Karpas-422 (cell line): ENCODE measurements around the gene KCNMB1. TPM values are rescaled to one million over a fixed set of nuclear protein-coding genes. Genes with fewer than 3 reads are reported as not detected.

ENCODE experiments used
- DNase-seq: peaks from one replicate; pipeline ENCODE4 v3.0.0-alpha.2; 2015
- H2AFZ ChIP-seq: fragments of 200-600 bp; sonication (generic); 2 replicates; pipeline ENCODE4 v1.6.1; 2014; ENCODE audit warnings: antibody characterized with exemption, low read length, mixed read lengths
- H3K27ac ChIP-seq: fragments of 200-600 bp; sonication (generic); 2 replicates; pipeline ENCODE4 v1.5.1; 2014; ENCODE audit warnings: mild to moderate bottlenecking, low read length, moderate library complexity
- H3K27me3 ChIP-seq: fragments of 200-600 bp; sonication (generic); 2 replicates; pipeline ENCODE4 v1.6.1; 2014; ENCODE audit warnings: low read length, mixed read lengths
- H3K36me3 ChIP-seq: fragments of 200-600 bp; sonication (generic); 2 replicates; pipeline ENCODE4 v1.6.1; 2014; ENCODE audit warnings: low read length, mixed read lengths; ENCODE audit not compliant: insufficient read depth
- H3K4me1 ChIP-seq: fragments of 200-600 bp; sonication (generic); 2 replicates; pipeline ENCODE4 v1.6.1; 2014; ENCODE audit warnings: mild to moderate bottlenecking, low read length, mixed read lengths
- H3K4me2 ChIP-seq: fragments of 200-600 bp; sonication (generic); 2 replicates; pipeline ENCODE4 v1.6.1; 2014; ENCODE audit warnings: low read length, low read depth, mild to moderate bottlenecking; ENCODE audit not compliant: poor library complexity, severe bottlenecking
- H3K4me3 ChIP-seq: fragments of 200-600 bp; sonication (generic); 2 replicates; pipeline ENCODE4 v1.5.1; 2014; ENCODE audit warnings: mild to moderate bottlenecking, antibody characterized with exemption, low read length, mixed read lengths
- H3K79me2 ChIP-seq: fragments of 200-600 bp; sonication (generic); 2 replicates; pipeline ENCODE4 v1.6.1; 2014; ENCODE audit warnings: mild to moderate bottlenecking, low read length, mixed read lengths
- H3K9ac ChIP-seq: fragments of 200-600 bp; sonication (generic); 2 replicates; pipeline ENCODE4 v1.6.0; 2014; ENCODE audit warnings: low read length
- H3K9me2 ChIP-seq: fragments of 200-600 bp; sonication (generic), shearing (Covaris generic); replicated peaks from 2 replicates; pipeline ENCODE4 v1.6.0; 2014; ENCODE audit warnings: mild to moderate bottlenecking, low read length, moderate library complexity; ENCODE audit not compliant: insufficient read depth
- H3K9me3 ChIP-seq: fragments of 300-700, 200-600 bp; sonication (generic); 2 replicates; pipeline ENCODE4 v1.6.1; 2014; ENCODE audit warnings: low read length, mixed read lengths
- H4K20me1 ChIP-seq: fragments of 200-600 bp; sonication (generic); 2 replicates; pipeline ENCODE4 v1.6.1; 2014; ENCODE audit warnings: mild to moderate bottlenecking, antibody characterized with exemption, low read length, low read depth; ENCODE audit not compliant: insufficient read depth
- total RNA-seq: library from RNA; depleted of rRNA; stranded (reverse); fragments of >200 nt; shearing (Covaris generic); gene quantifications from 2 replicates; pipeline ENCODE4 v1.2.3, GENCODE V29; 2014; ENCODE audit warnings: low replicate concordance

Gene KCNMB1
- total RNA-seq, 1 experiment from 2014 or later = not detected

DNA sequence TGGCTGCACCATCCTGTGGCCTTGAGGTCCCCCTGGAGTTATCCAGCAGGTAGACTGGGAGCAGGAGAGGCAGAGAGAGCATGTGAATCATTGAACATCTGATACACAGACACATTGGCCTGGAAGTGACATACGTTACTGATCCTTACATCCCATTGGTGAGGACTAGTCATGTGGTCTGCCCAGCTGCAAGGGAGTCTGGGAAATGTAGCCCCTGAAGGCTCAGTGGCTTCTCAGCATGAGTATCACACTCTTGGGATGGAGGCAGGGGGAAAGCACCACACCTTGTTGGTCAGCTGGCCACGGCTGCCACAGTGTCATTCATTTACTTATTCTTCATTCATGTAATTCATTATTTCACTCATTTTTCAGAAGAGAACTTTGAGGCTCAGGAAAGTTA lies 13.3 kb upstream of the KCNMB1 start:
- DNase-seq = no peak
- H3K27ac ChIP-seq = no peak overlapping the region
- no peaks in the 10 kb centered on the region for H3K36me3 ChIP-seq

GRCh38 chr5:170397059-170397458 lies 7.9 kb upstream of the KCNMB1 start:
- H4K20me1 ChIP-seq = no peaks in the 10 kb centered on the region
- no peak overlapping the region for H3K9ac ChIP-seq
- H3K9me3 ChIP-seq = no peaks in the 10 kb centered on the region
- DNase-seq = no peak
- no peak overlapping the region for H3K4me2 ChIP-seq
- H3K27ac ChIP-seq = no peak overlapping the region
- no peaks in the 10 kb centered on the region for H3K36me3 ChIP-seq
- no peaks in the 10 kb centered on the region for H3K27me3 ChIP-seq
- no peak overlapping the region for H3K4me3 ChIP-seq
- peaks cover 11% of the 10 kb centered on the region for H3K4me1 ChIP-seq
- no peaks in the 10 kb centered on the region for H3K9me2 ChIP-seq
- no peak overlapping the region for H2AFZ ChIP-seq
- no peaks in the 10 kb centered on the region for H3K79me2 ChIP-seq

More for the DNA sequence above, 13.3 kb upstream of the KCNMB1 start:
- Histone ChIP-seq H3K9me2 (no peaks in the 10 kb centered on the region), H3K9ac (no peak overlapping the region), H3K9me3 (no peaks in the 10 kb centered on the region; the same call in 1 of the 2 replicates), H3K27me3 (no peaks in the 10 kb centered on the region), H3K79me2 (no peaks in the 10 kb centered on the region), H2AFZ (no peak overlapping the region), H3K4me1 (peaks cover 18% of the 10 kb centered on the region), H3K4me2 (no peak overlapping the region), H3K4me3 (no peak overlapping the region), H4K20me1 (no peaks in the 10 kb centered on the region)

DNA sequence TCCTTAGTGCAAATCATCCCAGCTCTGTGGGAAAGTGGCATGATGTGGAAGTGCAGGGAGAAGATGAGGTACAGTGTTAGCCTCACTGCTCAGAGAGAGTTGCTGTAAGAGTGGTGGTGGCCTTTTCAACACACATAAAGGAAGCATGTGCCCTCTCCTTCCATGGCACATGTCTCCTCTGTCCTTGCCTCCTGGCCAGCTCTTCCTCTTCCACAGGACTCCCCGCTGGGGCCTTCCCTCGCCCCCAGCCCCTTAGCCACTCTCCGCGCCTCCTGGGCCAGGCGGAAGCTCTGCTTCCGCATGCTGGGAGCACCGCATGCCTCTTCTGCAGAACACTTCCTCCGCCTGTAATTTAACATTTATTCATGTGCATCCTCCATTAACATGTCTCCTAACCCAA lies 4.8 kb upstream of the KCNMB1 start:
- H3K4me2 ChIP-seq = no peak overlapping the region
- H3K4me1 ChIP-seq = peaks cover 17% of the 10 kb centered on the region
- H3K27me3 ChIP-seq = no peaks in the 10 kb centered on the region
- H3K9me2 ChIP-seq = no peaks in the 10 kb centered on the region
- H3K9ac ChIP-seq = no peak overlapping the region
- H3K79me2 ChIP-seq = no peaks in the 10 kb centered on the region
- no peak overlapping the region for H3K4me3 ChIP-seq
- H3K36me3 ChIP-seq = no peaks in the 10 kb centered on the region
- H2AFZ ChIP-seq = no peak overlapping the region
- no peaks in the 10 kb centered on the region for H3K9me3 ChIP-seq
- no peak overlapping the region for H3K27ac ChIP-seq
- DNase-seq = no peak
- no peaks in the 10 kb centered on the region for H4K20me1 ChIP-seq

GRCh38 chr5:170393235-170393634 lies 4.1 kb upstream of the KCNMB1 start:
- Histone ChIP-seq H3K27ac (no peak overlapping the region), H3K27me3 (no peaks in the 10 kb centered on the region), H3K4me2 (peak overlapping the region; percentile 28), H3K9ac (no peak overlapping the region), H3K79me2 (no peaks in the 10 kb centered on the region), H4K20me1 (no peaks in the 10 kb centered on the region), H3K36me3 (no peaks in the 10 kb centered on the region), H3K4me1 (peaks cover 20% of the 10 kb centered on the region), H3K9me2 (no peaks in the 10 kb centered on the region), H3K4me3 (no peak overlapping the region), H2AFZ (no peak overlapping the region), H3K9me3 (no peaks in the 10 kb centered on the region)
- DNase-seq = no peak

- H4K20me1 ChIP-seq = no peaks in the 10 kb centered on the region
- H3K4me3 ChIP-seq = no peak overlapping the region
- H3K27me3 ChIP-seq = no peaks in the 10 kb centered on the region
- no peaks in the 10 kb centered on the region for H3K9me3 ChIP-seq
- H3K4me2 ChIP-seq = no peak overlapping the region
- H2AFZ ChIP-seq = no peak overlapping the region
- H3K9me2 ChIP-seq = no peaks in the 10 kb centered on the region
- no peak overlapping the region for H3K27ac ChIP-seq
- no peaks in the 10 kb centered on the region for H3K79me2 ChIP-seq
- no peak for DNase-seq
- H3K36me3 ChIP-seq = no peaks in the 10 kb centered on the region
- H3K9ac ChIP-seq = no peak overlapping the region
- H3K4me1 ChIP-seq = peaks cover 13% of the 10 kb centered on the region
Observed at GRCh38 chr5:170390472-170390871, 1.3 kb upstream of the KCNMB1 start.

DNA sequence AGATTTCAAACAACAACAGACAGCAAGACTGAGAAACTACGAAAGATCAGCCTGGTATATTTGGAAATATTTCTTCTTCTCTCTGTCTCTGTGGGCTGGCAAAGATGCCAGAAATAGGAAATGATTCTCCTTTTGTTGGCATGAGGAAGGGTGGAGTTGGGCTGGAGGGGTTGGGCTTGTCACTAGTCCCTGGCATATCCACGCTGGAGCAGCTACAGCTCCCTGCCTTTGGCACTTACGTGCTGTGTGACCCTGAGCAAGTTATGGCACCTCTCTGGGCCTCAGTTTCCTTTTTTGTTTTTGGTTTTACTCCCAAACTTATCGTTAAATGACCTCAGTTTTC lies 354 bp upstream of the KCNMB1 start:
- no peak for DNase-seq
- Histone ChIP-seq H3K9me3 (no peaks in the 10 kb centered on the region), H3K4me1 (peaks cover 13% of the 10 kb centered on the region), H3K4me3 (no peak overlapping the region), H3K79me2 (no peaks in the 10 kb centered on the region), H3K4me2 (peak overlapping the region; percentile 36), H3K36me3 (no peaks in the 10 kb centered on the region), H2AFZ (no peak overlapping the region), H3K27me3 (no peaks in the 10 kb centered on the region), H3K9me2 (no peaks in the 10 kb centered on the region), H4K20me1 (no peaks in the 10 kb centered on the region), H3K9ac (0 out of 2 replicates have a peak overlapping the region, but pooled peaks have one; percentile 25), H3K27ac (no peak overlapping the region)

DNA sequence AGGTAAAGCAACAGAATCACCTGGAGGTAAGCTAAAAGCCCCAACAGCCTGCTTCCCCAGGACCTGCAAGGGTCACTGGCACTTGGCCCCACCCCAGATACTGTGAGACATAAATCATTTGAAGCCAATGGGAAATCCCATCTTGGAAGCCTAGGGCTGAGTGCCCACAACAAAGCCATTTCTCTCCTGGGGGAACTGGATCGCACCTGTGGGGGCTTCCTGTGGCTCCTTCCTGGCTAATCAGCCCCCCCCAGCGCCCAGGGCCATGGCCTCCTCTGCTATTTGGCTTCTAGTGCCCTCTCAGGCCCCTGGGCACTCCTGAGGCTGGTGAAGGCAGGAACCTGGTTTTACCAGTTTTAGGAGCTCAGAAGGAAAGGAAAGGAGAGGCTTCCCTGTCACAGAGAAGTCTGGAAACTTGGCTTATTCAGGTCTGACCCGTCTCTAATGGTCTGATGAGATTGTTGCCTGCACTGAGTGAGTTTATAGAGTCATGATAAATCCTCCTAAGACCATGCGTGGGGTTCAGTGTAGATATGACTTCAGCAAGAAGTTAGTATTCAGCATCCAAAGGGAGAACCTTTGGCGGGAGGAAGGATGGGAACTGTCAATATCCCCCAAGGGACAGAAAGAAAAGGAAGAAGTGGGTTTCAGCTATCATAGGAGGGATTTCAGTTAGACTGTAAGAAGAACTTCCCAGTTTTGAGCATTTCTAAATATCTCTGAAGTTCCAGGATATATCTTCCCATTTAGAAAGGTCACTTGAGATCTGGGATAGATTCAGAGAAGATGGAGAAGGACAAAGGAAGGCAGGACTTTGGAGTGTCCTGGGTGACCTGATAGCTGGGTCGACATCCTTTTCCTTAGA lies 1.2 kb downstream of the KCNMB1 start:
- no peak overlapping the region for H3K4me3 ChIP-seq
- H2AFZ ChIP-seq = no peak overlapping the region
- H3K9ac ChIP-seq = no peak overlapping the region

GRCh38 chr5:170386743-170387395 lies 2.3 kb downstream of the KCNMB1 start:
- Histone ChIP-seq H3K4me2 (no peak overlapping the region), H4K20me1 (no peaks in the 10 kb centered on the region)

More for the DNA sequence above, 1.2 kb downstream of the KCNMB1 start:
- H3K79me2 ChIP-seq = no peaks in the 10 kb centered on the region
- H3K27me3 ChIP-seq = no peaks in the 10 kb centered on the region
- no peaks in the 10 kb centered on the region for H4K20me1 ChIP-seq
- no peaks in the 10 kb centered on the region for H3K9me2 ChIP-seq
- DNase-seq = no peak
- H3K4me1 ChIP-seq = peaks cover 9% of the 10 kb centered on the region
- no peaks in the 10 kb centered on the region for H3K9me3 ChIP-seq
- no peak overlapping the region for H3K27ac ChIP-seq
- no peak overlapping the region for H3K4me2 ChIP-seq
- no peaks in the 10 kb centered on the region for H3K36me3 ChIP-seq

More at GRCh38 chr5:170386743-170387395, 2.3 kb downstream of the KCNMB1 start:
- no peak for DNase-seq
- no peak overlapping the region for H3K27ac ChIP-seq
- H3K4me1 ChIP-seq = peaks cover 9% of the 10 kb centered on the region
- no peaks in the 10 kb centered on the region for H3K27me3 ChIP-seq
- H3K4me3 ChIP-seq = no peak overlapping the region
- H2AFZ ChIP-seq = no peak overlapping the region
- H3K36me3 ChIP-seq = no peaks in the 10 kb centered on the region
- no peaks in the 10 kb centered on the region for H3K9me3 ChIP-seq
- no peak overlapping the region for H3K9ac ChIP-seq
- no peaks in the 10 kb centered on the region for H3K9me2 ChIP-seq
- no peaks in the 10 kb centered on the region for H3K79me2 ChIP-seq
